ENCODE measurements around the gene NBPF3.

Gene NBPF3

DNA sequence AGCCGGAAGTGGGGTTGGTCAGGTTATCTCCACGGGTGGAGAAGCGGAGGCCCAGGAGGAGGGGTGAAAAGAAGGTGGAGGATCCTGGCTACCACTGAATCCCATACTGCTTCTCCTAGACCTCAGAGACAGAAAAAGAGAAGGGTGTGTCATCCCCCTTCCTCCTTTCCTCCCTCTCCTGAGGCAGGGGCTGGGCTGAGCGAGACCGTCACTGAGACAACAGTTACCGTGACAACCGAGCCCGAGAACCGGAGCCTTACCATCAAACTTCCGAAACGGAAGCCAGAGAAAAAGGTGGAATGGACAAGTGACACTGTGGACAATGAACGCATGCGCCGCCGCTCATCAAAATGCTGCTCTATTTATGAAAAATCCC is 42.1 kb upstream of the NBPF3 start:
- TF ChIP-seq POLR2AphosphoS5 (IDR thresholded peaks at IDR 0.05; ENCODE audit: low read depth, low read length) (no peak), FOXP2 (optimal IDR thresholded peaks at IDR 0.05; ENCODE audit: borderline replicate concordance, extremely low read depth, extremely low read length, insufficient read depth) (no peak), TAF1 (IDR thresholded peaks at IDR 0.05; ENCODE audit: borderline replicate concordance, insufficient read depth, low read length) (no peak), SIN3A (IDR thresholded peaks at IDR 0.05; ENCODE audit: borderline replicate concordance, insufficient read depth, low read length) (no peak)
- TF ChIP-seq, protein P1, sequence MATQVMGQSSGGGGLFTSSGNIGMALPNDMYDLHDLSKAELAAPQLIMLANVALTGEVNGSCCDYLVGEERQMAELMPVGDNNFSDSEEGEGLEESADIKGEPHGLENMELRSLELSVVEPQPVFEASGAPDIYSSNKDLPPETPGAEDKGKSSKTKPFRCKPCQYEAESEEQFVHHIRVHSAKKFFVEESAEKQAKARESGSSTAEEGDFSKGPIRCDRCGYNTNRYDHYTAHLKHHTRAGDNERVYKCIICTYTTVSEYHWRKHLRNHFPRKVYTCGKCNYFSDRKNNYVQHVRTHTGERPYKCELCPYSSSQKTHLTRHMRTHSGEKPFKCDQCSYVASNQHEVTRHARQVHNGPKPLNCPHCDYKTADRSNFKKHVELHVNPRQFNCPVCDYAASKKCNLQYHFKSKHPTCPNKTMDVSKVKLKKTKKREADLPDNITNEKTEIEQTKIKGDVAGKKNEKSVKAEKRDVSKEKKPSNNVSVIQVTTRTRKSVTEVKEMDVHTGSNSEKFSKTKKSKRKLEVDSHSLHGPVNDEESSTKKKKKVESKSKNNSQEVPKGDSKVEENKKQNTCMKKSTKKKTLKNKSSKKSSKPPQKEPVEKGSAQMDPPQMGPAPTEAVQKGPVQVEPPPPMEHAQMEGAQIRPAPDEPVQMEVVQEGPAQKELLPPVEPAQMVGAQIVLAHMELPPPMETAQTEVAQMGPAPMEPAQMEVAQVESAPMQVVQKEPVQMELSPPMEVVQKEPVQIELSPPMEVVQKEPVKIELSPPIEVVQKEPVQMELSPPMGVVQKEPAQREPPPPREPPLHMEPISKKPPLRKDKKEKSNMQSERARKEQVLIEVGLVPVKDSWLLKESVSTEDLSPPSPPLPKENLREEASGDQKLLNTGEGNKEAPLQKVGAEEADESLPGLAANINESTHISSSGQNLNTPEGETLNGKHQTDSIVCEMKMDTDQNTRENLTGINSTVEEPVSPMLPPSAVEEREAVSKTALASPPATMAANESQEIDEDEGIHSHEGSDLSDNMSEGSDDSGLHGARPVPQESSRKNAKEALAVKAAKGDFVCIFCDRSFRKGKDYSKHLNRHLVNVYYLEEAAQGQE (IDR thresholded peaks at IDR 0.05; ENCODE audit: insufficient read depth in 1 of 2, low read depth in 2 of 2, low read length in 2 of 2) = no peak

DNA sequence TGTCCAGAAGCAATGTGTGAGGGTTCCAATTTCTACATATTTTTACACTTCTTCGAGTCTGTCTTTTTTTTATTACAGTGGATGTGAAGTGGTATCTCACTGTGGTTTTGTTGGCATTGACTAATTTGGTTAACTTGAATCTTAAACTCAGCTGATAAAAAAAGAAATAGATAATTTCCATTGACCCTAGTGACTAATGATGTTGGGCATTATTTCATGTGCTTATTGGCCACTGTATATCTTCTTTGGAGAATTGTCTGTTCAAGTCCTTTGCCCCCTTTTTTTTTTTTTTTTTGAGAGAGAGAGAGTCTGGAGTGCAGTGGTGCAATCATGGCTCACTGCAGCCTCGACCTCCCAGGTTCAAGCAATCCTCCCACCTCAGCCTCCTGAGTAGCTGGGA is 33.3 kb upstream of the NBPF3 start:
- no peak for TF ChIP-seq POLR2AphosphoS5 (IDR thresholded peaks at IDR 0.05; ENCODE audit: low read depth, low read length)
- no peak for TF ChIP-seq TAF1 (IDR thresholded peaks at IDR 0.05; ENCODE audit: borderline replicate concordance, insufficient read depth, low read length)
- TF ChIP-seq, protein P1 (IDR thresholded peaks at IDR 0.05; ENCODE audit: insufficient read depth in 1 of 2, low read depth in 2 of 2, low read length in 2 of 2) = no peak

DNA sequence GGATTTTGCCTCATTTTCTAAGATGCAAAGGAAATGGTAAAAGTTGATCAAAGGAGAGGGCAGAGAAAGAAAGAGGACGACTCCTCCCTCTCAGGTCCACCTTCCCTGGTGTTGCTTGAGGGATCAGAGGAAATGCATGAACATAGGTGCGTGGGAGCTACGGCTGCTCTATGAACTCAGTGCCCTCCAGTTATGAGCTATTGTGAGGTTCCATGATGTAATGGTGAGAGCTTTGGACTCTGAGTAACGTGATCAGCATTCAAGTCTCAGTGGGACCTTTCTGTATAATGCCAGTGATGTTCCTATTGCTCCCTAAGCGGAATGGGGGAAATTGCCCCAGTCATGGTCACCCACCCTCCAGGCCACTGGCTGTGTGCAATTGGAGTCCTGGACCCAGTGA is 25.9 kb upstream of the NBPF3 start:
- TF ChIP-seq SIN3A (IDR thresholded peaks at IDR 0.05; ENCODE audit: borderline replicate concordance, insufficient read depth, low read length) (no peak), POLR2AphosphoS5 (IDR thresholded peaks at IDR 0.05; ENCODE audit: low read depth, low read length) (no peak), TAF1 (IDR thresholded peaks at IDR 0.05; ENCODE audit: borderline replicate concordance, insufficient read depth, low read length) (no peak), FOXP2 (optimal IDR thresholded peaks at IDR 0.05; ENCODE audit: borderline replicate concordance, extremely low read depth, extremely low read length, insufficient read depth) (no peak)

DNA sequence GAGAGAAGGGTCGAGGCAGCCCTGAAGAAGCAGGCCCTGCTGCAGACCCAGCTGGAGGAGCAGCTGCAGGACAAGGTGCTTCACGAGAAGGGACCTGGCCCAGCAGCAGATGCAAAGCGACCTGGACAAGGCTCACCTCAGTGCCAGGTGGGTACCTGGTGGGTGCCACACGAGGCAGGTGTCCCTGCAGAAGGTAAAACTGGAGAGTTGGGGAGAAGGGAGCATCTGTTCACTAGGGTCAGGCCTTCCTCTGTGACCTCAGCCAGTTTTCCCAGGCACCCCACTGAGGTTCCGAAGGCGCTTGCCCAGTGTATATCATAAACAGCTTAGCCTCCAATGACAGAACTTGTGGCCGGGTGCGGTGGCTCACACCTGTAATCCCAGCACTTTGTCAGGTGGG is 5.5 kb upstream of the NBPF3 start:
- TF ChIP-seq, protein P1 (IDR thresholded peaks at IDR 0.05; ENCODE audit: insufficient read depth in 1 of 2, low read depth in 2 of 2, low read length in 2 of 2) = no peak
- TF ChIP-seq TAF1 (IDR thresholded peaks at IDR 0.05; ENCODE audit: borderline replicate concordance, insufficient read depth, low read length) (no peak), SIN3A (IDR thresholded peaks at IDR 0.05; ENCODE audit: borderline replicate concordance, insufficient read depth, low read length) (no peak), POLR2AphosphoS5 (IDR thresholded peaks at IDR 0.05; ENCODE audit: low read depth, low read length) (no peak), FOXP2 (optimal IDR thresholded peaks at IDR 0.05; ENCODE audit: borderline replicate concordance, extremely low read depth, extremely low read length, insufficient read depth) (no peak)

DNA sequence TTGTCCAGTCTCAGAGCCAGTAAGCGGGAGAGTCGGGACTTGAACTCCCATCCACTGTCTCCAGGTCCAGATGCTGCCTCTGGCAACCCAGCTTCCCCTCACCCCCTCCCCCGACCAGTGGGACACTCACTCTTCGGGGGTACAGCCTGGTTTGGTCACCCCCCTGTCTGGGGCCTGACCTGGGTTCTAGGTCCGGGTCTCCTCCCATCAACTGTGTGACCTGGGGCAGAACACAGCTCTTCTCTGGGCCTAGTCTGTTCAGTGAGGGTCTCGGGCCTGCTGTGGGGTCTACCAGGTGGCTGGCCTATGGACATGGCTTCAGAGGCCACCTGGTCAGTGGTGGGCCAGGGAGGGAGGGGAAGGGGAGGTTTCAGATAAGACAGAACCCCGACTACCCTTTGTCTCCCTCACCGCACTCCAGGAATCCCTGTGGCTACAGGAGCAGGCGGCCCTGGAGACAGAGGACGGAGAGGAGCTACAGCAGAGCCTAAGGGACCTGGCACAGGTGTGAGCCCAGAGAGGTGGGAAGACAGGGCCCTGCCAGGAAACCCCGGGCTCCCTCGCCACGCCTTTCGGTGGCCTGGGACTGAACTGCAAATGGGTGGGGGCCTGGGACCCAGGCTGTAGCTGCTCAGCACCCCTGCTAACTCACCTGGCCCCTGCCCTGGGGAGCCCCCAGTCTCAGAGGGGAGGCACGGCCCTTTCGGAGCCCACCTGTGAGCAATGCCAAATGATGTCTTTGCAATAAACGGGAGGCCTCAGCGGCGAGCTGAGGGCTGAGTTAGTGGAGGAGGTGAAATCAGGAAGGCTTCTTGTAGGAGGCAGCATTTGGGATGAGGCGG is 4.1 kb upstream of the NBPF3 start:
- TF ChIP-seq, protein P1 (IDR thresholded peaks at IDR 0.05; ENCODE audit: insufficient read depth in 1 of 2, low read depth in 2 of 2, low read length in 2 of 2) = no peak
- TF ChIP-seq TAF1 (IDR thresholded peaks at IDR 0.05; ENCODE audit: borderline replicate concordance, insufficient read depth, low read length) = no peak
- TF ChIP-seq POLR2AphosphoS5 (IDR thresholded peaks at IDR 0.05; ENCODE audit: low read depth, low read length) = no peak
- no peak for TF ChIP-seq SIN3A (IDR thresholded peaks at IDR 0.05; ENCODE audit: borderline replicate concordance, insufficient read depth, low read length)
- no peak for TF ChIP-seq FOXP2 (optimal IDR thresholded peaks at IDR 0.05; ENCODE audit: borderline replicate concordance, extremely low read depth, extremely low read length, insufficient read depth)

Measured in PFSK-1 (cell line).